Measurements from ENCODE around the gene ACVRL1. TPM values are rescaled to one million over a fixed set of nuclear protein-coding genes. Genes with fewer than 3 reads are reported as not detected.

ACVRL1 gene
- polyA plus RNA-seq, 1 experiment, result 13.1 TPM

- peaks cover 3% of the 10 kb centered on the region; the same call in 1 of the 2 replicates for H3K36me3 ChIP-seq (ENCODE audit: control insufficient read depth, insufficient read depth, low read length)
- ChIA-PET CTCF (interaction anchor here (1.2 to 1.5 kb wide), 3 partner anchors 10 to 124 kb away, joined by 3 to 4 read pairs (median 3); no protein-coding TSS in a partner anchor), POLR2A (no interaction called here)
- no peak for DNase-seq (ENCODE audit: low read depth)
- TF ChIP-seq CTCF (IDR thresholded peaks at IDR 0.05; ENCODE audit: insufficient read depth, low read depth, low read length), result no peak
- no peak overlapping the region for H3K4me3 ChIP-seq (ENCODE audit: low read depth, low read length)
- no peaks in the 10 kb centered on the region for H3K27me3 ChIP-seq (ENCODE audit: control insufficient read depth, insufficient read depth, low read length)
Measured at GRCh38 chr12:51958542-51958941, 51.2 kb downstream of the ACVRL1 start.

- no peak for TF ChIP-seq CTCF (IDR thresholded peaks at IDR 0.05; ENCODE audit: insufficient read depth, low read depth, low read length)
- DNase-seq (ENCODE audit: low read depth), result no peak
- ChIA-PET CTCF (interaction anchor here (0.9 to 1.5 kb wide), 4 partner anchors 9 to 124 kb away, joined by 3 to 4 read pairs (median 3); no protein-coding TSS in a partner anchor), POLR2A (interaction anchor here (0.7 kb wide), 1 partner anchor 726 kb away, joined by 3 read pairs; no protein-coding TSS in a partner anchor)
- H3K4me3 ChIP-seq (ENCODE audit: low read depth, low read length), result no peak overlapping the region
- H3K27me3 ChIP-seq (ENCODE audit: control insufficient read depth, insufficient read depth, low read length), result no peaks in the 10 kb centered on the region
- H3K36me3 ChIP-seq (ENCODE audit: control insufficient read depth, insufficient read depth, low read length), result peaks cover 3% of the 10 kb centered on the region; the same call in 1 of the 2 replicates
Measured at GRCh38 chr12:51959211-51959610, 51.9 kb downstream of the ACVRL1 start.

- POLR2A ChIA-PET, result no interaction called here
- Histone ChIP-seq H3K4me3 (ENCODE audit: low read depth, low read length) (no peak overlapping the region), H3K27me3 (ENCODE audit: control insufficient read depth, insufficient read depth, low read length) (no peaks in the 10 kb centered on the region), H3K36me3 (ENCODE audit: control insufficient read depth, insufficient read depth, low read length) (peaks cover 3% of the 10 kb centered on the region; the same call in 1 of the 2 replicates)
- DNase-seq (ENCODE audit: low read depth), result no peak
- TF ChIP-seq CTCF (IDR thresholded peaks at IDR 0.05; ENCODE audit: insufficient read depth, low read depth, low read length), result no peak
- CTCF ChIA-PET, result interaction anchor here (0.7 to 0.8 kb wide), 2 partner anchors 33 to 65 kb away, joined by 3 read pairs; no protein-coding TSS in a partner anchor
Measured at GRCh38 chr12:51959921-51960320, 52.6 kb downstream of the ACVRL1 start.

- TF ChIP-seq CTCF (IDR thresholded peaks at IDR 0.05; ENCODE audit: insufficient read depth, low read depth, low read length), result no peak
- ChIA-PET CTCF (interaction anchor here (0.7 to 2.5 kb wide), 3 partner anchors 10 to 65 kb away, joined by 3 to 9 read pairs (median 3); no protein-coding TSS in a partner anchor), POLR2A (no interaction called here)
- Histone ChIP-seq H3K36me3 (ENCODE audit: control insufficient read depth, insufficient read depth, low read length) (peaks cover 3% of the 10 kb centered on the region; the same call in 1 of the 2 replicates), H3K4me3 (ENCODE audit: low read depth, low read length) (no peak overlapping the region), H3K27me3 (ENCODE audit: control insufficient read depth, insufficient read depth, low read length) (no peaks in the 10 kb centered on the region)
- DNase-seq (ENCODE audit: low read depth), result no peak
Measured at GRCh38 chr12:51960488-51960887, 53.2 kb downstream of the ACVRL1 start.

- DNase-seq (ENCODE audit: low read depth), result no peak
- Histone ChIP-seq H3K36me3 (ENCODE audit: control insufficient read depth, insufficient read depth, low read length) (peaks cover 3% of the 10 kb centered on the region; the same call in 1 of the 2 replicates), H3K27me3 (ENCODE audit: control insufficient read depth, insufficient read depth, low read length) (no peaks in the 10 kb centered on the region), H3K4me3 (ENCODE audit: low read depth, low read length) (no peak overlapping the region)
- TF ChIP-seq CTCF (IDR thresholded peaks at IDR 0.05; ENCODE audit: insufficient read depth, low read depth, low read length), result no peak
- POLR2A ChIA-PET, result no interaction called here
- CTCF ChIA-PET, result interaction anchor here (2.5 kb wide), 1 partner anchor 10 kb away, joined by 9 read pairs; no protein-coding TSS in a partner anchor
Measured at GRCh38 chr12:51960890-51961289, 53.6 kb downstream of the ACVRL1 start.

All from BJ (cell line).